KOPT-K1 (cell line): ENCODE results near the gene ASB15.

Source experiments
- H3K27ac ChIP-seq: fragments of 200-600 bp; sonication (generic); 2 replicates; pipeline ENCODE4 v1.5.1; 2016; ENCODE audit warnings: antibody characterized with exemption, mild to moderate bottlenecking, low read depth, low read length; ENCODE audit not compliant: poor library complexity, severe bottlenecking
- H3K36me3 ChIP-seq: fragments of 200-600 bp; sonication (generic); 2 replicates; pipeline ENCODE4 v1.5.1; 2017; ENCODE audit warnings: antibody characterized with exemption, mild to moderate bottlenecking, low read length, moderate library complexity; ENCODE audit not compliant: insufficient read depth
- H3K9me3 ChIP-seq: fragments of 200-600 bp; sonication (generic); 2 replicates; pipeline ENCODE4 v1.5.1; 2017; ENCODE audit warnings: antibody characterized with exemption, low read length, mild to moderate bottlenecking; ENCODE audit not compliant: insufficient read depth, poor library complexity, severe bottlenecking

The ASB15 gene

GRCh38 chr7:123660514-123661354 is 59.1 kb downstream of the ASB15 start:
- no peaks in the 10 kb centered on the region for H3K36me3 ChIP-seq
- H3K9me3 ChIP-seq, result peaks cover 4% of the 10 kb centered on the region
- H3K27ac ChIP-seq, result no peak overlapping the region

- H3K9me3 ChIP-seq, result peaks cover 4% of the 10 kb centered on the region
- no peaks in the 10 kb centered on the region for H3K36me3 ChIP-seq
- H3K27ac ChIP-seq, result no peak overlapping the region
Observed at GRCh38 chr7:123661765-123662164, 60.1 kb downstream of the ASB15 start.

- no peaks in the 10 kb centered on the region for H3K36me3 ChIP-seq
- H3K27ac ChIP-seq, result no peak overlapping the region
- H3K9me3 ChIP-seq, result peaks cover 4% of the 10 kb centered on the region
Observed at GRCh38 chr7:123662293-123662692, 60.7 kb downstream of the ASB15 start.

GRCh38 chr7:123662755-123663154 is 61.1 kb downstream of the ASB15 start:
- no peak overlapping the region for H3K27ac ChIP-seq
- peaks cover 4% of the 10 kb centered on the region for H3K9me3 ChIP-seq
- no peaks in the 10 kb centered on the region for H3K36me3 ChIP-seq

- Histone ChIP-seq H3K36me3 (no peaks in the 10 kb centered on the region), H3K9me3 (peaks cover 4% of the 10 kb centered on the region), H3K27ac (no peak overlapping the region)
Observed at GRCh38 chr7:123663200-123663599, 61.6 kb downstream of the ASB15 start.

GRCh38 chr7:123665157-123665556 is 63.5 kb downstream of the ASB15 start:
- Histone ChIP-seq H3K27ac (no peak overlapping the region), H3K9me3 (peaks cover 4% of the 10 kb centered on the region), H3K36me3 (no peaks in the 10 kb centered on the region)

- Histone ChIP-seq H3K27ac (no peak overlapping the region), H3K36me3 (no peaks in the 10 kb centered on the region), H3K9me3 (peaks cover 4% of the 10 kb centered on the region)
Observed at GRCh38 chr7:123665896-123666295, 64.3 kb downstream of the ASB15 start.

- H3K9me3 ChIP-seq, result peaks cover 4% of the 10 kb centered on the region
- no peak overlapping the region for H3K27ac ChIP-seq
- H3K36me3 ChIP-seq, result no peaks in the 10 kb centered on the region
Observed at GRCh38 chr7:123666492-123666891, 64.9 kb downstream of the ASB15 start.

- no peak overlapping the region for H3K27ac ChIP-seq
- no peaks in the 10 kb centered on the region for H3K36me3 ChIP-seq
- H3K9me3 ChIP-seq, result no peaks in the 10 kb centered on the region
Observed at GRCh38 chr7:123669485-123669884, 67.9 kb downstream of the ASB15 start.

GRCh38 chr7:123673137-123673732 is 71.6 kb downstream of the ASB15 start:
- H3K9me3 ChIP-seq, result no peaks in the 10 kb centered on the region
- H3K27ac ChIP-seq, result no peak overlapping the region

DNA sequence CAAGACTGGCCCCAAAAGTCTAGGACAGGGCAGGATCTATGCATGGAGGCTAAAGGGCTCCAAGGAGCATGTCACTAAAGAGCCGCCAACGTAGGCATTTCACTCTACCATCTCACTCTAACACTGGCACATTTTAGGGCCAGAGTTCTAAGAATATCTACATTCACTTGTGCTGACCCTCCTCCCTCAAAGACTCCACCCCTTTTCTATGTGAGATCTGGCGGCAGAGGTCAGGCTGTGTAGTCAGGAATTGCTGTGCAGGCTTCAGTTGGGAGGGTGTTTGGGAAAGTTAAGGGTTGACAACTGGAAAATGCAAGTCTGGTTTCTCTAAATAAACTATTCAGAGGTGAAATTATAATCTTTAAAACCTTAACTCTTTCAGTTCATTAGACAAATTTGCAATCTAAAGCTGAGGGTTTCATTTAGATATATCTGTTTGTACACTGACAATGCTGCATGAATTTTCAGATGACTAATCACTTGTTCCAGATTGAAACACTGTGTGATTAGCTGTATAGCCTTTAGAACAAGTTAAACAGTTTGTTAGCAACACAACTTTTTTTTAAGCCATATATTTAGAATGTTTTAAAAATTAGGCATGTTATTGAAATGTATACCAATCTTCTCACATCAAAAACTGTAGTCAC is 72.3 kb downstream of the ASB15 start:
- H3K27ac ChIP-seq, result no peak overlapping the region
- no peaks in the 10 kb centered on the region for H3K9me3 ChIP-seq
- H3K36me3 ChIP-seq, result no peaks in the 10 kb centered on the region

More at GRCh38 chr7:123673137-123673732, 71.6 kb downstream of the ASB15 start:
- H3K36me3 ChIP-seq, result no peaks in the 10 kb centered on the region

DNA sequence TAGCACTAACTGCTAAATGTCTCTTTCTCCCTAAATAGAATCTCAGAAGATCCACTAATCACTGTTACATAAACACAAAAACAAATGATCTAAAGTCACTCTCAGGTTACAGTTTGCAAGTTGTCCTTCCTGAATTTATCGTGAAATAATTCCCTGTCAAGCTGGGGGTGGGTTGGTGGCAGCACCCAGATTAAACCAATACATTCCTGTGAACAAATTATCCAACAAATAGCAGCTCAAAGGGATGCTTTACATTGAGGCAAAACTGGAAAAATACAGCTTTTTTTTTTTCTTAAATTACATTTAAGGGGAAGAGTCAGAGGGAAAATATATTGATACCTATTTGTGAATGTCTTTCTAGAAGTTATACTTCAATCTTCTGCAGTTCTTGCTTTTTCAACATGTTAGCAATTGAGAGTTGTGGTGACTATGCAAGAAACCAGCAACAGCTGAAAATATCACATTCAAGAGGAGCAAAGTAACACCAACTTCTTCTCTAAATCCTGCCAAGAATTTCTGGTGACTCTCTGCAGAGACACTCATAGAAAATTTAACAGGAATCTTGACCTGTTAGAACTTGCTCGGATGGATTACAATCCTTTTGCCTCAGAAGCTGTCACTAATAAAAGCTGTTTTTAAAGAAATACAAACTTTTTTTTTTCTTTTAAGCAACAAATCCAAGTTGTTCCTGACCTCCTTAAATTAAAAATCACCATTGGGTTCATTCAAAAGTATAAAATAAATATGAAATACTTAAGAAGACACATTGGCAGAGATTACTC is 73.0 kb downstream of the ASB15 start:
- no peaks in the 10 kb centered on the region for H3K9me3 ChIP-seq
- no peaks in the 10 kb centered on the region for H3K36me3 ChIP-seq
- H3K27ac ChIP-seq, result no peak overlapping the region

DNA sequence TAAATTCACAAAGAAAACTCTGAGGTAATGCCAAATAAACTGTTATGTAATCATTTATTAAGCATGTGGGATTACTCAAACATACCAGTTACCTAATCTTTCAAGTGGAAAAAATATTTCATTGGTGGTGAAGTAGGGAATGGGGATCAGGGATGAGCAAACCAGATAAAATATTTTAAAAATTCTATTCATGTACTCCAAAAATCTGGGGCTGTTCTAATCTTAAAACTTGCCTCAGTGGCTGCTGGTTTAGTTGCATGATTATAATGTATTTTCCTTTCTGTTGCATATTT is 73.5 kb downstream of the ASB15 start:
- Histone ChIP-seq H3K9me3 (no peaks in the 10 kb centered on the region), H3K36me3 (0 out of 2 replicates have a peak, but pooled peaks cover under 1% of the 10 kb centered on the region), H3K27ac (no peak overlapping the region)

- Histone ChIP-seq H3K36me3 (peaks cover 21% of the 10 kb centered on the region), H3K9me3 (no peaks in the 10 kb centered on the region), H3K27ac (no peak overlapping the region)
Observed at GRCh38 chr7:123677061-123677715, 75.6 kb downstream of the ASB15 start.
